AG04449 (cell line): ENCODE results near the gene RASAL3.
"Not testable (repeated sequence)": the region's sequence is repeated elsewhere in the genome, so short reads cannot be mapped to it uniquely, and the experiment has no call there.

Experiments used
- CTCF ChIA-PET: fragments of 350-600 bp; formaldehyde crosslinking; extraction: SDS; loops from one replicate; lab custom pipeline; 2021; ENCODE audit warnings: antibody characterized with exemption; lab: Yijun Ruan, JAX
- POLR2A ChIA-PET: fragments of 400-600, 350-600 bp; formaldehyde crosslinking; extraction: SDS; loops from one replicate; lab custom pipeline; 2020; ENCODE audit warnings: antibody characterized with exemption, inconsistent platforms; lab: Yijun Ruan, JAX
- DNase-seq: peaks from one replicate; pipeline ENCODE4 v3.0.0-alpha.2; 2010; ENCODE audit warnings: low read depth, low spot score
- H3K4me3 ChIP-seq: 2 replicates; pipeline ENCODE4 v1.5.1; 2011; ENCODE audit warnings: low read depth, mild to moderate bottlenecking, control low read depth, low read length
- CTCF ChIP-seq: IDR thresholded peaks from one replicate; pipeline ENCODE4 v1.5.1; 2011; ENCODE audit warnings: mild to moderate bottlenecking, moderate library complexity, low read length, control low read depth, inconsistent platforms; ENCODE audit not compliant: insufficient read depth; ENCODE audit errors: missing control alignments

The RASAL3 gene

DNA sequence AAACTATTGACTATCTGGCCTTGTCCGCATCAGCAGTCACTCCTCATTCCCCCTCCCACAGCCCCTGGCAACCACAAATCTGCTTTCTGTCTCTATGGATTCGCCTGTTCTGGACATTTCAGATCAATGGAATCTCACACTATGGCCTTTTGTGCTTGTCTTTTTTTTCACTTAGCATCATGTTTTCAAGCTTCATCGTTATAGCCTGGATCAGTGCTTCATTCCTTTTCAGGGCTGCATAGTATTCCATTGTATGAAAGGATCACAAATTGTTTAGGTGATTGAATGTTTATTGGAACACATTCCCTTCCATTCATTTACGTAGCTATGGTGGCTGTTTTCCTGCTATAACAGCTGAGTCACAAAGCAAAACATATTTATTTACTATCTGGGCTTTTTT lies 22.7 kb upstream of the RASAL3 start:
- no peak for DNase-seq
- H3K4me3 ChIP-seq, result no peak overlapping the region
- ChIA-PET POLR2A (no interaction called here), CTCF (no interaction called here)
- TF ChIP-seq CTCF, result no peak

DNA sequence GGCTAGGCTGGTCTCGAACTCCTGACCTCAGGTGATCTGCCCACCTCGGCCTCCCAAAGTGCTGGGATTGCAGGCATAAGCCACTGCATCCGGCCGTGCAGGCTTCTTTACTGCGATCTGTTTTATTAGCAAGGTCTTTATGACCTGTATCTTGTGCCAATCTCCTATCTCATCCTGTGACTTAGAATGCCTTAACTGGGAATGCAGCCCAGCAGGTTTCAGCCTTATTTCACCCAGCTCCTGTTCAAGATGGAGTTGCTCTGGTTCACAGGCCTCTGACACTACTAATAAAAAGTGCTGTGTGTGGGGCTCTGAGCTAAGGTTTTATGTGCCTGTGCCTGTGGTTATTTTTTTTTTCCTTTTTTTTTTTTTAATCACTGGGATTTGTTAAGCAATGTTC lies 21.4 kb upstream of the RASAL3 start:
- POLR2A ChIA-PET, DNase-seq, H3K4me3 ChIP-seq: not testable (repeated sequence)
- CTCF ChIA-PET, result interaction anchor here (0.8 kb wide), 1 partner anchor 26 kb away, joined by 3 read pairs; no protein-coding TSS in a partner anchor

DNA sequence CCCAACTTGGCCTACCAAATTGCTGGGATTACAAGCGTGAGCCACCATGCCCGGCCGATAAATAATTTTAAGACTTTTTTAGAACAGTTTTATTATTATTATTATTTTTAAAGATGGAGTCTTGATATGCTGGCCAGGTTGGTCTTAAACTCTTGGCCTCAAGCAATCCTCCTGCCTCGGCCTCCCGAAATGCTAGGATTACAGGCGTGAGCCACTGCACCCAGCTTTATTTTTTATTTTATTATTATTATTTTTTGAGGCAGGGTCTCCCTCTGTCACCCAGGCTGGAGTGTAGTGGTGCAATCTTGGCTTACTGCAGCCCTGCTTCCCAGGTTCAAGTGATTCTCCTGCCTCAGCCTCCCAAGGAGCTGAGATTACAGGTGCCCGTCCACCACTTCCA lies 16.7 kb upstream of the RASAL3 start:
- H3K4me3 ChIP-seq, POLR2A ChIA-PET, DNase-seq: not testable (repeated sequence)
- CTCF ChIA-PET, result interaction anchor here (0.9 kb wide), 1 partner anchor 389 kb away, joined by 3 read pairs; no protein-coding TSS in a partner anchor

DNA sequence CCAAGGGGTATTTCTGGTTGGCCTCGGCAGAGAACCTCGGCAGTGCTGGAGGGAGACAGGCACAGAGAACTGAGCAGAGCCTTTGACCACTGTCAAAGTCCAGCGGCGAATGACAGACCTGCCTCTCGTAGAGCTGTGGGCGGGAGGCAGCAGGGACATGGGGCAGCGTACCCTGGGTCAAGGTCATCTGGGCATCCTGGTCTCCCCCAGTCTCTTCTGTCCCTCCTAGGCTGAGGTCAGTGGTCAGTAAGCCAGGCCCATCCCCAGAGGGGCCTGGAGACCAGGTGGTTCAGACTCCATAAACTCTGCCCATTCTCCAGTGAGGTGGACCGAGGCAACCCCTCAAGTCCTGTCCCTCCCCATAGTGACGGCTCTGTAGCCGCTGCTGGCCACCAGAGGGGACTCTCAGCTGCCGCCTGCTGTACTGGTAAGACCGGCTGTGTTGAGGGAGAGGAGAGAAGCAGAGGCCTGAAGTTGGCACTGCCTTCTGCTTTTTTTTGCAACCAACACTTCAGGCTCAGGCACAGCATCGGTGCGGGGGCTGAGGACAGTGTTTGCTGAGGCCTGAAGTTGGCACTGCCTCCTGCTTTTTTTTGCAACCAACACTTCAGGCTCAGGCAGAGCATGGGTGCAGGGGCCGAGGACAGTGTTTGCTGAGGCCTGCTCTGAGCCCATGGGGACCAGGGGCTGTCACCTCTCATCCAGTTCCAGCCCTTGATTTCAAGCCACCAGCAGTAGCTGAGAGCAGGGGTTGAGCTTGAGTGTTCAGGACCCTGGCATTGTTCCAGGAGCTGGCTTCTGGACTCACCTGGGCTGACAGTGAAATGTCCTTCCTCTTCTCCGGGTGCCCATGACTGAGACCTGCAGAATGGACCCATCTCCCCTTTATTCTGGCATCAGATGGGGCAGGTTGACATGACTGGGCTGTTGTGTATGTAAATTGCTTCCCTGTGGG lies 15.3 kb upstream of the RASAL3 start, which contains the start of gene PGLYRP2:
PGLYRP2 (minus strand) TSS at position 111 of the 955 bp plus-strand sequence. CDS start 130 bp downstream, outside the sequence.
- CTCF ChIA-PET, result no interaction called here
- DNase-seq, result no peak
- no peak for TF ChIP-seq CTCF
- no peak within 1 kb of the TSS for H3K4me3 ChIP-seq
- POLR2A ChIA-PET, result no interaction called here

GRCh38 chr19:15476325-15476724 lies 12.0 kb upstream of the RASAL3 start:
- no peak for TF ChIP-seq CTCF
- no peak overlapping the region for H3K4me3 ChIP-seq
- DNase-seq, result no peak
- ChIA-PET CTCF (interaction anchor here (1.0 kb wide), 1 partner anchor 9 kb away, joined by 3 read pairs; no protein-coding TSS in a partner anchor), POLR2A (no interaction called here)

- POLR2A ChIA-PET, result no interaction called here
- DNase-seq, result no peak
- no peak overlapping the region for H3K4me3 ChIP-seq
- TF ChIP-seq CTCF, result no peak
- CTCF ChIA-PET, result no interaction called here
Observed at GRCh38 chr19:15475611-15476010, 11.3 kb upstream of the RASAL3 start.

GRCh38 chr19:15475169-15475568 lies 10.8 kb upstream of the RASAL3 start:
- DNase-seq, result no peak
- ChIA-PET CTCF (no interaction called here), POLR2A (no interaction called here)
- H3K4me3 ChIP-seq, result no peak overlapping the region
- no peak for TF ChIP-seq CTCF

GRCh38 chr19:15473821-15474220 lies 9.5 kb upstream of the RASAL3 start:
- DNase-seq, POLR2A ChIA-PET, CTCF ChIA-PET, H3K4me3 ChIP-seq: not testable (repeated sequence)
